Heart left ventricle (tissue), 13 donors: ENCODE measurements around the gene MTARC2.

Experiments used
- CTCF ChIP-seq, 12 donors: fragments of 200-600 bp; sonication (generic) in 4 of 12; IDR thresholded peaks; one replicate each; pipeline versions ENCODE4 v1.5.0 to v1.8.0; 2018 to 2022; ENCODE audit warnings: antibody characterized with exemption in 12 of 12, mild to moderate bottlenecking in 5 of 12
- POLR2A ChIP-seq, 2 donors: fragments of 450-650 bp; IDR thresholded peaks; one replicate each; pipeline ENCODE4 v1.6.1; 2017; ENCODE audit warnings: antibody characterized with exemption in 2 of 2, mild to moderate bottlenecking in 2 of 2, moderate library complexity in 2 of 2
- donor health status: ischemic (EF 13 %, LVEDD 7.1; RV severe dilation, severe dysfunction).
- donor health status: DM: no; HTN: yes; CAD: no.
- donor health status: DM: no; HTN: no; CAD: no.
- donor health status: ischemic (EF 25% LVEDD 6.9; RV normal size, moderate dysfunction).
- donor health status: ischemic (EF 25% LVEDD 5.7; RV mildly dilated, moderate dysfunction).
- donor health status: ischemic (EF 35%, LVEDD 5.7; RV mildly dilated, moderate dysfunction).
- donor health status: nonischemic (EF 11% LVEDD 7.7; RV severe dilation, severe dysfunction).
- donor health status: DM: yes; HTN: yes; CAD: no.
- donor health status: PGD.
- donor health status: ischemic (EF 29% LVEDD 5.4; RV normal size, mild dysfunction).
- donor health status: nonischemic (EF 23%, LVEDD 6.1; RV moderate dilation, normal function).

GRCh38 chr1:220698607-220699016 is 49.5 kb upstream of the MTARC2 start:
- TF ChIP-seq POLR2A (IDR thresholded peaks at IDR 0.05): no peak
- no peak for TF ChIP-seq CTCF (IDR thresholded peaks at IDR 0.05)
